ENCODE results near the gene CLIP1.
"Not testable (repeated sequence)": the region's sequence is repeated elsewhere in the genome, so short reads cannot be mapped to it uniquely, and the experiment has no call there.

Gene CLIP1

DNA sequence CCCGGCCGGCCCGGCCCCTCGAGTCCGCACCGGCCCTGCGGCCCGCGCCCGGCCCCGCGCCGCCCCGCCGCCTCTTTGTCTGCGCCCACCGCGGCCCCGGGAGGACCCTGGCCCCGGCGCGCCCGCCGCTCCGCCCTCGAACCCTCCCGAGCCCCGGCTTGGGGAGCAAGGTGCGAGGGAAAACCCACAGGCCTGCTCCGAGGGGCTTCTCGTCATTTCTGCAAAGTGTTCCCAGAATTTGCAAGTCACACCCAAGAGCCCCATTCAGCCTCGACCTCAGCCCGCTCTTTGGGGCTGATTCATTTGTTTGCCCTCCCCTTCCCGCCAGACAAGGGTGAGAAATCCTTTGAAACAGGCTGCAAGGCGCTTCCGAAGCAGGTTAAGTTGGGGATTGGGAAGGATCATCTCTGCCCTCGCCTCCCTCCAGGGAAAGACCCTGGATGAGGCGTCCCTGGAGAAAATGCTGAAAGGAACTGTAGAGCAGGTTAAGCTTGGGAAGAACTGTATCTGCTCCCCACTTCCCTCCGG lies 325 bp upstream of the CLIP1 start:
- Histone ChIP-seq H3K79me1 (ENCODE audit: low read length) (peaks cover 27% of the 10 kb centered on the region), H3K27me3 (ENCODE audit: insufficient read depth, low read length) (no peaks in the 10 kb centered on the region), H3K27ac (ENCODE audit: low read depth, low read length) (peak overlapping the region; percentile 85), H4K12ac (ENCODE audit: low read depth, low read length) (peak overlapping the region; percentile 97), H3K4me3 (ENCODE audit: low read depth, low read length) (peak overlapping the region; percentile 75), H4K91ac (ENCODE audit: low read depth, low read length) (peak overlapping the region; percentile 97), H3K9me3 (ENCODE audit: insufficient read depth, low read depth, low read length) (no peaks in the 10 kb centered on the region), H3K4me2 (ENCODE audit: low read length) (peak overlapping the region; percentile 72), H3K23ac (ENCODE audit: low read length) (no peak overlapping the region), H3K9ac (ENCODE audit: low read length) (peak overlapping the region; percentile 25), H2BK120ac (ENCODE audit: insufficient read depth, low read length, poor library complexity) (peak overlapping the region; percentile 99), H2BK12ac (ENCODE audit: low read length) (peak overlapping the region; percentile 87), H3K4me1 (ENCODE audit: control insufficient read depth in 1 of 2, insufficient read depth in 2 of 2, low read length in 2 of 2) (peaks cover 0 to 13% of the 10 kb centered on the region in 2 experiments), H2AK5ac (ENCODE audit: low read length) (peak overlapping the region; percentile 96), H3K14ac (ENCODE audit: low read length) (peak overlapping the region; percentile 99), H2BK5ac (ENCODE audit: low read depth, low read length, poor library complexity) (peak overlapping the region; percentile 95), H3K4ac (ENCODE audit: low read depth, low read length) (peak overlapping the region; percentile 98), H3K79me2 (ENCODE audit: control insufficient read depth, insufficient read depth, low read length, poor library complexity) (peaks cover 26% of the 10 kb centered on the region), H4K8ac (ENCODE audit: low read depth, low read length) (peak overlapping the region; percentile 95), H2AFZ (ENCODE audit: insufficient read depth, low read length, poor library complexity) (peak overlapping the region; percentile 66), H3K18ac (ENCODE audit: low read length) (peak overlapping the region; percentile 94), H3K36me3 (ENCODE audit: control insufficient read depth in 1 of 2, insufficient read depth in 2 of 2, low read length in 2 of 2) (no peaks in the 10 kb centered on the region)
- peak; percentile 59 to 70 for DNase-seq
- WGBS (ENCODE audit: extremely low coverage, insufficient coverage, insufficient read length) = no CpG with 5 or more reads among the region's 39 CpGs

DNA sequence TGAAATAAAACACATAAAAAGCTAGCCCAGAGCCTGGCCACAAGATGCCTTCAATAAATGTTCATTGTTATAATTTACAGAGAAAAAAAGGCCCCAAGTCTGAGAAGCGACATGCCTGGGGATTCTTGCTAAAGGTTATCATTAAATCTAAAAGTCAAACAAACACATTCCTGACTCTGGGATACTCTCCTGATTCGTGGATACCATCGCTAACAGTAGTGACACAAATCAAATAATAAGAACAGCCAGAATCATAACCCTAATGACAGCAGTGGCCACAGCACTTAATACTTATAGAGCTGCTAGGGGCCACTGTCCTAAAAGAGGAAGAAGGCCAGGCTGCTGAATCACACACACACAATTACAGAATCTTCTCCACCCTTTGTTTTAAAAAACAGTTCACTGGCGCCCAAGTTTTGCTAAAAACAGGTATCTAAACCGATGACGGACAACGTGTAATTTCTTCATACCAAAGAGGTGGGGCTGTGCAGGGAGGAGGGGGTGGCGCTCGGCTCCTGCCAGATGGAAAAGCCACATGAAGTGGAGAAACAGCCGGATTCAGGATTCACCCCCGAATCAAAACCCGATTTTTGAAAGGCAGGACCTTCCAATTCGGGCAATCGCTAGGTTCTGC lies 1.2 kb downstream of the CLIP1 start:
- H3K79me2 ChIP-seq (ENCODE audit: control insufficient read depth, insufficient read depth, low read length, poor library complexity) = peaks cover 29% of the 10 kb centered on the region
- H4K12ac ChIP-seq (ENCODE audit: low read depth, low read length) = peak overlapping the region; percentile 84
- peaks cover 0 to 13% of the 10 kb centered on the region in 2 experiments for H3K4me1 ChIP-seq (ENCODE audit: control insufficient read depth in 1 of 2, insufficient read depth in 2 of 2, low read length in 2 of 2)
- H3K18ac ChIP-seq (ENCODE audit: low read length) = peak overlapping the region; percentile 95
- peak overlapping the region; percentile 77 for H2AFZ ChIP-seq (ENCODE audit: insufficient read depth, low read length, poor library complexity)
- peak overlapping the region; percentile 76 for H3K4me3 ChIP-seq (ENCODE audit: low read depth, low read length)
- H2AK5ac ChIP-seq (ENCODE audit: low read length) = peak overlapping the region; percentile 62
- H3K27me3 ChIP-seq (ENCODE audit: insufficient read depth, low read length) = no peaks in the 10 kb centered on the region
- peak overlapping the region; percentile 72 for H3K4me2 ChIP-seq (ENCODE audit: low read length)
- H2BK12ac ChIP-seq (ENCODE audit: low read length) = peak overlapping the region; percentile 84
- peak overlapping the region; percentile 97 for H2BK120ac ChIP-seq (ENCODE audit: insufficient read depth, low read length, poor library complexity)
- peak overlapping the region; percentile 81 for H3K9ac ChIP-seq (ENCODE audit: low read length)
- H3K4ac ChIP-seq (ENCODE audit: low read depth, low read length) = peak overlapping the region; percentile 95
- no peaks in the 10 kb centered on the region for H3K9me3 ChIP-seq (ENCODE audit: insufficient read depth, low read depth, low read length)
- peaks cover 2 to 7% of the 10 kb centered on the region in 2 experiments for H3K36me3 ChIP-seq (ENCODE audit: control insufficient read depth in 1 of 2, insufficient read depth in 2 of 2, low read length in 2 of 2)
- peak overlapping the region; percentile 97 for H3K14ac ChIP-seq (ENCODE audit: low read length)
- no peak overlapping the region for H3K23ac ChIP-seq (ENCODE audit: low read length)
- DNase-seq = peak; percentile 68 to 76
- peak overlapping the region; percentile 99 for H2BK5ac ChIP-seq (ENCODE audit: low read depth, low read length, poor library complexity)
- peak overlapping the region; percentile 99 for H4K91ac ChIP-seq (ENCODE audit: low read depth, low read length)
- H3K79me1 ChIP-seq (ENCODE audit: low read length) = peaks cover 28% of the 10 kb centered on the region
- peak overlapping the region; percentile 95 for H4K8ac ChIP-seq (ENCODE audit: low read depth, low read length)
- WGBS (ENCODE audit: extremely low coverage, insufficient coverage, insufficient read length) = no CpG with 5 or more reads among the region's 14 CpGs
- peak overlapping the region; percentile 99 for H3K27ac ChIP-seq (ENCODE audit: low read depth, low read length)

DNA sequence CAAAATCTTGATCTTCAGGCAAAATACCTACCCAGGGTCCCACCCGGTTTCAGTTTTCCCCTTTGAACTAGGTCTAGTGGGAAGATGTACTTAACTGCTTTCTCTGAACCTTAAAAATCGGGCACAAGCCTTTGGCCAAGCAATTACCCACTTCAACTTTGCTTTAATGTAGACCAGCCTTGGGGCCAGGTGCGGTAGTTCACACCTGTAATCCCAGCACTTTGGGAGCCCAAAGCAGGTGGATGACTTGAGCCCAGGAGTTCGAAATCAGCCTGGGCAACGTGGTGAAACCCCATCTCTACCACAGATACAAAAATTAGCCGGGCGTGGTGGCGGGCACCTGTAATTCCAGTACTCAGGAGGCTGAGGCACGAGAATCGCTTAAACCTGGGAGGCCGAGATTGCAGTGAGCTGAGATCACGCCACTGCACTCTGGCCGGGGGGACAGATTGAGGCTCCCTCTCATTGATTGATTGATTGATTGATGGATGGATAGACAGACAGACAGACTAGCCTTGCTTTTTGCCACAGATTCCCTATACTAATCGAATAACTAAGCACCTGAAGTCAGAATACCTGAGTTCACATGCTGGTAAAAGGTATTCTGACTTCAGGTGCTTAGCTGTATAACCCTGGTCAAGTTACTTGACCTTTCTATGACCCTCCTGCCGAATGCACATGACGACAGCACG lies 1.9 kb downstream of the CLIP1 start:
- peak overlapping the region; percentile 99 for H3K27ac ChIP-seq (ENCODE audit: low read depth, low read length)
- no CpG with 5 or more reads among the region's 17 CpGs for WGBS (ENCODE audit: extremely low coverage, insufficient coverage, insufficient read length)
- no peak overlapping the region for H4K12ac ChIP-seq (ENCODE audit: low read depth, low read length)
- H2AFZ ChIP-seq (ENCODE audit: insufficient read depth, low read length, poor library complexity) = no peak overlapping the region
- no peaks in the 10 kb centered on the region for H3K27me3 ChIP-seq (ENCODE audit: insufficient read depth, low read length)
- H3K4me3 ChIP-seq (ENCODE audit: low read depth, low read length) = no peak overlapping the region
- H4K91ac ChIP-seq (ENCODE audit: low read depth, low read length) = peak overlapping the region; percentile 61
- DNase-seq = no peak
- H3K14ac ChIP-seq (ENCODE audit: low read length) = peak overlapping the region; percentile 47
- H3K79me1 ChIP-seq (ENCODE audit: low read length) = peaks cover 28% of the 10 kb centered on the region
- no peak overlapping the region for H3K9ac ChIP-seq (ENCODE audit: low read length)
- H3K18ac ChIP-seq (ENCODE audit: low read length) = peak overlapping the region; percentile 33
- peaks cover 0 to 13% of the 10 kb centered on the region in 2 experiments for H3K4me1 ChIP-seq (ENCODE audit: control insufficient read depth in 1 of 2, insufficient read depth in 2 of 2, low read length in 2 of 2)
- H2AK5ac ChIP-seq (ENCODE audit: low read length) = peak overlapping the region; percentile 22
- no peak overlapping the region for H2BK120ac ChIP-seq (ENCODE audit: insufficient read depth, low read length, poor library complexity)
- H3K36me3 ChIP-seq (ENCODE audit: control insufficient read depth in 1 of 2, insufficient read depth in 2 of 2, low read length in 2 of 2) = peaks cover 2 to 7% of the 10 kb centered on the region in 2 experiments
- peak overlapping the region; percentile 52 for H2BK5ac ChIP-seq (ENCODE audit: low read depth, low read length, poor library complexity)
- peak overlapping the region; percentile 50 for H3K4ac ChIP-seq (ENCODE audit: low read depth, low read length)
- peak overlapping the region; percentile 72 for H3K4me2 ChIP-seq (ENCODE audit: low read length)
- H3K9me3 ChIP-seq (ENCODE audit: insufficient read depth, low read depth, low read length) = no peaks in the 10 kb centered on the region
- H4K8ac ChIP-seq (ENCODE audit: low read depth, low read length) = peak overlapping the region; percentile 6
- H3K23ac ChIP-seq (ENCODE audit: low read length) = no peak overlapping the region
- peak overlapping the region; percentile 61 for H2BK12ac ChIP-seq (ENCODE audit: low read length)
- H3K79me2 ChIP-seq (ENCODE audit: control insufficient read depth, insufficient read depth, low read length, poor library complexity) = peaks cover 29% of the 10 kb centered on the region

DNA sequence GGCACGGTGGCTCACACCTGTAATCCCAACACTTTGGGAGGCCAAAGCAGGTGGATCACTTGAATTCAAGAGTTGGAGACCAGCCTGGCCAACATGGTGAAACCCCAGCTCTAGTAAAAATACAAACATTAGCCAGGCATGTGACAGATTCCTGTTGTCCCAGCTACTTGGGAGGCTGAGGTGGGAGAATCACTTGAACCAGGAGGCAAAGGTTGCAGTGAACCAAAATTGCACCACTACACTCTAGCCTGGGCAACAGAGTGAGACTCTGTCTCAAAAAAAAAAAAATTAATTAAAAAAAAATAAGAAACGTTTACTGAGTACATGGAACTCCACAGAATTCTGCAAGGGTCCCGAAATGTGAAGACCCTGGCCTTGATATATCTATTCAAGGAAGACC lies 3.4 kb downstream of the CLIP1 start:
- no CpG with 5 or more reads among the region's 3 CpGs for WGBS (ENCODE audit: extremely low coverage, insufficient coverage, insufficient read length)
- H3K14ac ChIP-seq (ENCODE audit: low read length); H2AK5ac ChIP-seq (ENCODE audit: low read length); H2BK120ac ChIP-seq (ENCODE audit: insufficient read depth, low read length, poor library complexity); H3K36me3 ChIP-seq (ENCODE audit: control insufficient read depth in 1 of 2, insufficient read depth in 2 of 2, low read length in 2 of 2); H3K4me3 ChIP-seq (ENCODE audit: low read depth, low read length); H3K27me3 ChIP-seq (ENCODE audit: insufficient read depth, low read length); DNase-seq; H4K8ac ChIP-seq (ENCODE audit: low read depth, low read length); H3K23ac ChIP-seq (ENCODE audit: low read length); H4K91ac ChIP-seq (ENCODE audit: low read depth, low read length); H3K9me3 ChIP-seq (ENCODE audit: insufficient read depth, low read depth, low read length); H3K18ac ChIP-seq (ENCODE audit: low read length); H2BK5ac ChIP-seq (ENCODE audit: low read depth, low read length, poor library complexity); H4K12ac ChIP-seq (ENCODE audit: low read depth, low read length); H3K27ac ChIP-seq (ENCODE audit: low read depth, low read length); H2AFZ ChIP-seq (ENCODE audit: insufficient read depth, low read length, poor library complexity); H3K9ac ChIP-seq (ENCODE audit: low read length); H3K4me2 ChIP-seq (ENCODE audit: low read length): not testable (repeated sequence)
- peak overlapping the region; percentile 95 for H3K4ac ChIP-seq (ENCODE audit: low read depth, low read length)
- peaks cover 0 to 13% of the 10 kb centered on the region in 2 experiments for H3K4me1 ChIP-seq (ENCODE audit: control insufficient read depth in 1 of 2, insufficient read depth in 2 of 2, low read length in 2 of 2)
- peak overlapping the region; percentile 38 for H2BK12ac ChIP-seq (ENCODE audit: low read length)
- peaks cover 28% of the 10 kb centered on the region for H3K79me1 ChIP-seq (ENCODE audit: low read length)
- peaks cover 31% of the 10 kb centered on the region for H3K79me2 ChIP-seq (ENCODE audit: control insufficient read depth, insufficient read depth, low read length, poor library complexity)
